Astrocyte of the spinal cord (primary cell): ENCODE results near the gene IQSEC2.

Experiments
- DNase-seq: peaks from one replicate; pipeline ENCODE4 v3.0.0; 2011; ENCODE audit warnings: low read depth, low spot score
- H3K4me3 ChIP-seq: 2 replicates; pipeline ENCODE4 v1.5.1; 2011; ENCODE audit warnings: low read depth, mild to moderate bottlenecking, low read length, moderate library complexity
- CTCF ChIP-seq: IDR thresholded peaks from 2 replicates; pipeline ENCODE4 v1.5.1; 2012; ENCODE audit warnings: low read depth, mild to moderate bottlenecking, low read length, inconsistent platforms
- in situ Hi-C: cut with HindIII; loops from 2 replicates; pipeline ENCODE4 v1.10.0; 2017; ENCODE audit warnings: low sequenced_read_pairs

The IQSEC2 gene

GRCh38 chrX:53256446-53257041, 24.8 kb downstream of the IQSEC2 start:
- no peak for DNase-seq
- no peak for TF ChIP-seq CTCF
- in situ Hi-C loops, result no loop called here
- H3K4me3 ChIP-seq, result no peak overlapping the region

GRCh38 chrX:53255738-53256191, 25.6 kb downstream of the IQSEC2 start:
- TF ChIP-seq CTCF, result no peak
- no peak overlapping the region for H3K4me3 ChIP-seq
- no peak for DNase-seq
- in situ Hi-C loops, result no loop called here

- no peak for TF ChIP-seq CTCF
- H3K4me3 ChIP-seq, result no peak overlapping the region
- DNase-seq, result no peak
- in situ Hi-C loops, result no loop called here
These were observed 26.6 kb downstream of the IQSEC2 start for GRCh38 chrX:53254570-53255461.

GRCh38 chrX:53253293-53254020, 27.9 kb downstream of the IQSEC2 start:
- DNase-seq, result no peak
- H3K4me3 ChIP-seq, result no peak overlapping the region
- in situ Hi-C loops, result no loop called here
- TF ChIP-seq CTCF, result no peak

- in situ Hi-C loops, result no loop called here
- H3K4me3 ChIP-seq, result no peak overlapping the region
- no peak for TF ChIP-seq CTCF
- no peak for DNase-seq
These were observed 30.1 kb downstream of the IQSEC2 start for GRCh38 chrX:53251307-53251706.

- in situ Hi-C loops, result no loop called here
- no peak overlapping the region for H3K4me3 ChIP-seq
- no peak for TF ChIP-seq CTCF
- DNase-seq, result no peak
These were observed 30.8 kb downstream of the IQSEC2 start for GRCh38 chrX:53250556-53250955.
